ENCODE data around the gene DRD4.
"Not testable (repeated sequence)": the region's sequence is repeated elsewhere in the genome, so short reads cannot be mapped to it uniquely, and the experiment has no call there.

DRD4 gene

GRCh38 chr11:653837-654236 lies 16.8 kb downstream of the DRD4 start:
- no peak for DNase-seq (ENCODE audit: low read depth)
- TF ChIP-seq, protein P1, sequence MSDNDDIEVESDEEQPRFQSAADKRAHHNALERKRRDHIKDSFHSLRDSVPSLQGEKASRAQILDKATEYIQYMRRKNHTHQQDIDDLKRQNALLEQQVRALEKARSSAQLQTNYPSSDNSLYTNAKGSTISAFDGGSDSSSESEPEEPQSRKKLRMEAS (IDR thresholded peaks at IDR 0.05; ENCODE audit: low read depth, low read length) = no peak
- TF ChIP-seq MYC (IDR thresholded peaks at IDR 0.05; ENCODE audit: low read depth, low read length) (no peak), POLR2A (IDR thresholded peaks at IDR 0.05; ENCODE audit: extremely low read depth, insufficient read length) (no peak)
- TF ChIP-seq, protein P2, sequence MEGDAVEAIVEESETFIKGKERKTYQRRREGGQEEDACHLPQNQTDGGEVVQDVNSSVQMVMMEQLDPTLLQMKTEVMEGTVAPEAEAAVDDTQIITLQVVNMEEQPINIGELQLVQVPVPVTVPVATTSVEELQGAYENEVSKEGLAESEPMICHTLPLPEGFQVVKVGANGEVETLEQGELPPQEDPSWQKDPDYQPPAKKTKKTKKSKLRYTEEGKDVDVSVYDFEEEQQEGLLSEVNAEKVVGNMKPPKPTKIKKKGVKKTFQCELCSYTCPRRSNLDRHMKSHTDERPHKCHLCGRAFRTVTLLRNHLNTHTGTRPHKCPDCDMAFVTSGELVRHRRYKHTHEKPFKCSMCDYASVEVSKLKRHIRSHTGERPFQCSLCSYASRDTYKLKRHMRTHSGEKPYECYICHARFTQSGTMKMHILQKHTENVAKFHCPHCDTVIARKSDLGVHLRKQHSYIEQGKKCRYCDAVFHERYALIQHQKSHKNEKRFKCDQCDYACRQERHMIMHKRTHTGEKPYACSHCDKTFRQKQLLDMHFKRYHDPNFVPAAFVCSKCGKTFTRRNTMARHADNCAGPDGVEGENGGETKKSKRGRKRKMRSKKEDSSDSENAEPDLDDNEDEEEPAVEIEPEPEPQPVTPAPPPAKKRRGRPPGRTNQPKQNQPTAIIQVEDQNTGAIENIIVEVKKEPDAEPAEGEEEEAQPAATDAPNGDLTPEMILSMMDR (IDR thresholded peaks at IDR 0.05; ENCODE audit: low read depth, low read length) = no peak
- H3K4me3 ChIP-seq (ENCODE audit: low read depth, low read length) = no peak overlapping the region

- not testable (repeated sequence) for H3K4me3 ChIP-seq (ENCODE audit: low read depth, low read length); DNase-seq (ENCODE audit: low read depth)
These were observed 17.4 kb downstream of the DRD4 start for GRCh38 chr11:654444-654843.

DNA sequence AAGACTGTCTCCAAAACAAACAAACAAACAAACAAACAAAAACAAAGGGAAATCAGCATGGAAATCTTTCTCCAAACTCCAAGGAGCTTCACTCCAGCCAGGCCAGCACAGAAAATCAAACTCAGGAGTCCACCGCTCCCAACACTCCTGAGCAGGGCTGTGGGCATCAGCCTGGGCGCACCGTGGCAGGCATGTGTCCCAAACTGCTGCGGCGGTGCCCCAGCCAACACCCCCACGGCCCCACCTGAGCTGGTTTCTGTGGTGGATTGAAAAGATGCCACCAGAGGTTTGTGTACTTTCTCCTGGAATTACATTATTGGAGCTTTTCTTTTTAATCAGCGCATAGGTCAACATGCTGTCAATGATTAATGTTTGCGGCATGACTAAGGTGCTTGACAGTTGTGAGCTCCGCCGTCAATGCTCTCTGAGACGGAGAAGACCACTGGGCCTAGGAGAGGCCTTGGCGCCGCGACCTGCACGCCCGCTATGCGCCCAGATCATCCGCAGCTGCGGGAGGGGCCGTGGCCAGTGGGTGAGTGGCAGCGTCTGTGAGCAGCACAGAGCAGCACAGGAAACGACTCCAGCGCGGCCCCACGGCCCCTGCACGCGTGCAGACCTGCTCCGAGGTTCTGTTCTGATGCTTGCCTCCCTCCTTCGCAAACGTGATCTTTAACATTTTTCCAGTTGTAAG lies 18.1 kb downstream of the DRD4 start:
- H3K4me3 ChIP-seq (ENCODE audit: low read depth, low read length) = no peak overlapping the region
- no peak for TF ChIP-seq MYC (IDR thresholded peaks at IDR 0.05; ENCODE audit: low read depth, low read length)
- TF ChIP-seq, protein P1 (IDR thresholded peaks at IDR 0.05; ENCODE audit: low read depth, low read length) = no peak
- TF ChIP-seq POLR2A (IDR thresholded peaks at IDR 0.05; ENCODE audit: extremely low read depth, insufficient read length) = no peak
- no peak for DNase-seq (ENCODE audit: low read depth)

- no peak for DNase-seq (ENCODE audit: low read depth)
- no peak overlapping the region for H3K4me3 ChIP-seq (ENCODE audit: low read depth, low read length)
- TF ChIP-seq, protein P1 (IDR thresholded peaks at IDR 0.05; ENCODE audit: low read depth, low read length) = no peak
- TF ChIP-seq POLR2A (IDR thresholded peaks at IDR 0.05; ENCODE audit: extremely low read depth, insufficient read length) (no peak), MYC (IDR thresholded peaks at IDR 0.05; ENCODE audit: low read depth, low read length) (no peak)
- TF ChIP-seq, protein P2 (IDR thresholded peaks at IDR 0.05; ENCODE audit: low read depth, low read length) = no peak
These were observed 19.4 kb downstream of the DRD4 start for GRCh38 chr11:656426-656825.

- H3K4me3 ChIP-seq (ENCODE audit: low read depth, low read length) = no peak overlapping the region
- TF ChIP-seq, protein P2 (IDR thresholded peaks at IDR 0.05; ENCODE audit: low read depth, low read length) = no peak
- TF ChIP-seq, protein P1 (IDR thresholded peaks at IDR 0.05; ENCODE audit: low read depth, low read length) = no peak
- TF ChIP-seq MYC (IDR thresholded peaks at IDR 0.05; ENCODE audit: low read depth, low read length) (no peak), POLR2A (IDR thresholded peaks at IDR 0.05; ENCODE audit: extremely low read depth, insufficient read length) (no peak)
- no peak for DNase-seq (ENCODE audit: low read depth)
These were observed 19.8 kb downstream of the DRD4 start for GRCh38 chr11:656866-657265.

DNA sequence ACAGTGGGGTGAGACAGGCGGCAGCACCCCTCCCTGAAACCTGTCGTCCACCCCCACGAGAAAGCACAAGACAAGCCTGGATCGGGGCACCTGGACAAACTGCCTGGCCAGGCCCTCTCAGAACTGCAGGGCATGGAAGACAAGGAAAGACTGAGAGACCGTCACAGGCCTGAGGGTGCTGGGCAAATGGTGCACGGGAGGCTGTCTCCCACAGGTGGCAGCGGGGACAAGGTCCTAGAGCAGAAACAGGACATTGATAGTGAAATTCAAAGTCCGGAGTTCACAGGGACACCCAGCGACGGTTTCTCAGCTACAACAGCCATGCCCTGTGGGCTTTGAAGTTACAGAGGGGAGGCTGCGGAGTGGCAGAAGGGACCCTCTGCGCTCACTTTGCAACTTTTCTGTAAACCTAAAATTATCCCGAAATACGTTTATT lies 20.6 kb downstream of the DRD4 start:
- DNase-seq (ENCODE audit: low read depth) = no peak
- TF ChIP-seq, protein P2 (IDR thresholded peaks at IDR 0.05; ENCODE audit: low read depth, low read length) = no peak
- TF ChIP-seq, protein P1 (IDR thresholded peaks at IDR 0.05; ENCODE audit: low read depth, low read length) = no peak
- no peak for TF ChIP-seq MYC (IDR thresholded peaks at IDR 0.05; ENCODE audit: low read depth, low read length)

More for the DNA sequence above, 20.6 kb downstream of the DRD4 start:
- H3K4me3 ChIP-seq (ENCODE audit: low read depth, low read length) = no peak overlapping the region

Data from NB4 (cell line).